Myocyte (in vitro differentiated cells): ENCODE measurements around the gene AKAP13. TPM values are rescaled to one million over a fixed set of nuclear protein-coding genes. Genes with fewer than 3 reads are reported as not detected.
"Not testable (repeated sequence)": the region's sequence is repeated elsewhere in the genome, so short reads cannot be mapped to it uniquely, and the experiment has no call there.

Experiments
- DNase-seq: peaks from one replicate; pipeline ENCODE4 v3.0.0-alpha.2; 2012; ENCODE audit warnings: low read depth
- polyA plus RNA-seq: library from polyadenylated mRNA; unstranded; fragments of >200 nt; gene quantifications from one replicate; pipeline ENCODE4 v1.2.1, GENCODE V29; 2012; ENCODE audit warnings: missing spikeins
- total RNA-seq: library from RNA; depleted of rRNA; stranded (reverse); fragments of >200 nt; gene quantifications from 2 replicates; pipeline ENCODE4 v1.2.3, GENCODE V29; 2014

AKAP13 gene
- 166 and 201 TPM in 2 replicates for total RNA-seq
- polyA plus RNA-seq = 54.1 TPM

GRCh38 chr15:85380217-85380811 lies at the start of gene AKAP13:
AKAP13 (plus strand) TSS chr15:85380603; CDS start chr15:85485721, 105,118 bp downstream.
- DNase-seq = peak; percentile 100

- peak; percentile 93 for DNase-seq
Measured at GRCh38 chr15:85330901-85331588, 49.4 kb upstream of the AKAP13 start.

- DNase-seq = no peak
Measured at GRCh38 chr15:85331655-85332285, 48.6 kb upstream of the AKAP13 start.

- peak; percentile 62 for DNase-seq
Measured at GRCh38 chr15:85333132-85333831, 47.1 kb upstream of the AKAP13 start.

GRCh38 chr15:85334241-85334640 lies 46.2 kb upstream of the AKAP13 start:
- no peak for DNase-seq

GRCh38 chr15:85335193-85335942 lies 45.0 kb upstream of the AKAP13 start:
- DNase-seq = no peak

- DNase-seq = no peak
Measured at GRCh38 chr15:85336880-85337279, 43.5 kb upstream of the AKAP13 start.

- no peak for DNase-seq
Measured at GRCh38 chr15:85337425-85338074, 42.9 kb upstream of the AKAP13 start.

GRCh38 chr15:85340321-85340665 lies 40.1 kb upstream of the AKAP13 start:
- DNase-seq = no peak

- no peak for DNase-seq
Measured at GRCh38 chr15:85340852-85341251, 39.6 kb upstream of the AKAP13 start.

- DNase-seq = not testable (repeated sequence)
Measured at GRCh38 chr15:85342163-85342562, 38.2 kb upstream of the AKAP13 start.

GRCh38 chr15:85343443-85343842 lies 37.0 kb upstream of the AKAP13 start:
- DNase-seq = not testable (repeated sequence)

GRCh38 chr15:85344241-85344640 lies 36.2 kb upstream of the AKAP13 start:
- not testable (repeated sequence) for DNase-seq

GRCh38 chr15:85344653-85345114 lies 35.7 kb upstream of the AKAP13 start:
- not testable (repeated sequence) for DNase-seq

GRCh38 chr15:85345196-85345918 lies 35.0 kb upstream of the AKAP13 start:
- DNase-seq = not testable (repeated sequence)

GRCh38 chr15:85346462-85347084 lies 33.8 kb upstream of the AKAP13 start:
- DNase-seq = not testable (repeated sequence)

GRCh38 chr15:85347264-85348047 lies 32.9 kb upstream of the AKAP13 start:
- not testable (repeated sequence) for DNase-seq

GRCh38 chr15:85348048-85348766 lies 32.2 kb upstream of the AKAP13 start:
- DNase-seq = not testable (repeated sequence)
